GM12872 (cell line): ENCODE data around the gene SLC45A3.

Experiments
- CTCF ChIP-seq: IDR thresholded peaks from 3 replicates; pipeline ENCODE4 v1.5.1; 2011; ENCODE audit warnings: low read depth, mild to moderate bottlenecking, low read length, moderate library complexity; ENCODE audit not compliant: insufficient read depth

The SLC45A3 gene

DNA sequence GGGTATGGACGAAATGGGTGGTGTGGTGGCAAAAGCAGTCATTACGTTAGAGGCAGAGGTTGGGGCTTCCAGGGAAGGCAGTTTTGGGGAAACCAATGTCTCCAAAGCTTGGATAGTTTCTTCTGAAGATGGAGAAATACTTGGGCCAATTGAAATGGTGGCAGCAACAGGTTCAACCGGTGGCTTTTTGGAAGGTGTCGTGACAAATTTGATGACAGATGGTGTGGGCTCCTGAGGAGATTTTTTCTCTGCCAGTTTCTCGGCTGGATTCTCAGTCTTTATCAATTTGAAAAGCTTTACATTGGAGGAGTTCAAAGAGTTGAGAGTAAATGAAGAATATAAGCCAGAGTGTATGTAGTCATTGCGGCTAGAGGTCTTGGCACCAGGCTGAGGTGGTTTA lies 60.0 kb downstream of the SLC45A3 start:
- TF ChIP-seq CTCF: no peak

DNA sequence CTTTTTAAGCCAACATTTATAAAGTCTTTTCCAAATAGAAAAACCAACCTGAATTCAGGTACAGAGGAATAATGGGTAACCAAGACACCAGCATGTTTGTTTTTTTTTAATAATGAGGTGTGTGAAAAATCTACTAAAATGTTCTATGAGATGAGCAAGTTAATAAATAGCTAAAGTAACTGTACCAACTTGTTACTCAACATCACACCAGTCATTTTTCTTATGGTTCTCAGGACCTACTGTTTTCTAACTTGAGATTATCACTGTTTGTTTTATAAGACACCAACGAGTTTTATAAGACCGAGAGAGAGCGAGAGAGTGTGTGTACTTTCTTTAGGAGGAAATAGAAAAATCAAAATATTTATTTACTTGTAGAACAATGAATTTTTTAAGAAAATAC lies 60.9 kb downstream of the SLC45A3 start:
- no peak for TF ChIP-seq CTCF

- TF ChIP-seq CTCF: no peak
These were observed 63.6 kb downstream of the SLC45A3 start for GRCh38 chr1:205616563-205617293.

- TF ChIP-seq CTCF: no peak
These were observed 64.5 kb downstream of the SLC45A3 start for GRCh38 chr1:205615789-205616188.

DNA sequence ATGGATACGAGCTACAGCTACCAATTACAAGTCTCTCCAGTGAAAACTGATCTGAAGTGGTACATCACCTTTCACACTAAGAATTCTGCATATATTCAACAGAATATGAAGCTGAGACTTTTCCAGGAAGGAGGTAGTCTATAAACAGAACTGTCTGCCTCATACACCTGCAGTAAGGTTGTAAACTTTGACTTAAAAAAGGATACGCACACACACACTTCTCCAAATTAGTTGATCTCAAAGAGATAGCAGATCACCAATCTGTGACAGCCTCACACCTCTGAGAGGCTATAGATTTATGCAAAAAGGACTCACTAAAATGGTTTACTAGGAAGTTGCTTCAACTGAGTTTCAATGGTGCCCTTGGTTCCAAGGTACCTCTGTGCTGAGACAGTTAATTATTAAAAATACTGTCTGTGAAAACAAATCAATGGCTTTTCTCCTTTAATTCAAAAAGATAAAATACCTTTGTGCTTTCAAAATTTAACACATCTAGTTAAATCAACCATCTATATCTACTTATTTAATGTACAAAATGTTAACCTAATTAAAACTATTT lies 66.4 kb downstream of the SLC45A3 start:
- no peak for TF ChIP-seq CTCF

- no peak for TF ChIP-seq CTCF
These were observed 67.8 kb downstream of the SLC45A3 start for GRCh38 chr1:205612556-205612955.

- TF ChIP-seq CTCF: no peak
These were observed 68.2 kb downstream of the SLC45A3 start for GRCh38 chr1:205612104-205612503.
